ENCODE results near the gene ITPR1.

GRCh38 chr3:4719046-4719501 lies 225.9 kb downstream of the ITPR1 start:
- TF ChIP-seq CTCF (conservative IDR thresholded peaks at IDR 0.05; ENCODE audit: low read length) (no peak), EZH2phosphoT487 (IDR thresholded peaks at IDR 0.05; ENCODE audit: borderline replicate concordance) (no peak)

Measured in Loucy (cell line).